HL-60/S4 (cell line): ENCODE data around the gene CEP68.

Experiments used
- in situ Hi-C: fragments of 300-500 bp; cut with MboI; formaldehyde crosslinking; loops from 2 replicates; pipeline ENCODE4 v1.14.3; 2022; ENCODE audit warnings: low sequenced_read_pairs

CEP68 gene

DNA sequence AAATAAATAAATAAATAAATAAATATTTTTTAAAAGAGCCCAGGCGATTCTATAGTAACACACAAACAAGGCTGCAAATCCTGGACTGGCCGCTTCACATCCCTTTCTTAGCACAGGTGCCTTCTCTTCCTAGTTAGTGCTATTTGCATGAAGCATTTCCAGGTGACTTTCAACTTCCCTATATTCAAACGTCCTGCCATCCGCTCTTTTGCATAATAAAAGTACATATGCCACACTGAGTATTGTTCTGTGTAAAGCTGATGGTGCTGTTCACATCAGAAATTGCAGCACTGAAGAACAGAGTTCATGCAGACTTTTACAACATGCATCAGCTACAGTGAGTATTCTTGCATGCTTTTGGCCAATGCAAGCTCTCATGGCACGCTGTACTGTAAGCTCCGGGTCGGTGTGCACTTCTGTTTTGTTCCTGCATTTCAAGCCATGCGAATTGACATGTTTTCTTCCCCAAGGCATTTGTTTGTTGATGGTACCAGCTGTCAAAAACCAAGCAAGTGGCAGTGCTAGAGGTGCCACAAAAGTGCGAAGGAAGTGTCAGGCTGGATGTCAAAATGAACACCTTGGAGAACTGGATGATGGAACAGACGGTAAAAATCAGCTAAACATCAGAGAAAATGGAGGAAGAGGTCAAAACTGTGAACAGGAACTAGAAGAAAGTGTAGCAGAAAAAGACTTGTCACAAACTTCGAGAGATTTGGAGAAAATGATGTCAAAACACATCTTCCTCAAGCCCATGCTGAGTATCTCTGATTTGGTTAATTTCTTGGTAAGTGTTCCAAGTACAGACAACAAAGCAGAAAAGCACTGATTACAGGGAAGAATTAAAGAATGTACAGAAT is 25.5 kb upstream of the CEP68 start:
- in situ Hi-C loops, result loop anchor here (25.0 kb wide), 2 partner anchors 443 to 693 kb away; no protein-coding TSS in a partner anchor

DNA sequence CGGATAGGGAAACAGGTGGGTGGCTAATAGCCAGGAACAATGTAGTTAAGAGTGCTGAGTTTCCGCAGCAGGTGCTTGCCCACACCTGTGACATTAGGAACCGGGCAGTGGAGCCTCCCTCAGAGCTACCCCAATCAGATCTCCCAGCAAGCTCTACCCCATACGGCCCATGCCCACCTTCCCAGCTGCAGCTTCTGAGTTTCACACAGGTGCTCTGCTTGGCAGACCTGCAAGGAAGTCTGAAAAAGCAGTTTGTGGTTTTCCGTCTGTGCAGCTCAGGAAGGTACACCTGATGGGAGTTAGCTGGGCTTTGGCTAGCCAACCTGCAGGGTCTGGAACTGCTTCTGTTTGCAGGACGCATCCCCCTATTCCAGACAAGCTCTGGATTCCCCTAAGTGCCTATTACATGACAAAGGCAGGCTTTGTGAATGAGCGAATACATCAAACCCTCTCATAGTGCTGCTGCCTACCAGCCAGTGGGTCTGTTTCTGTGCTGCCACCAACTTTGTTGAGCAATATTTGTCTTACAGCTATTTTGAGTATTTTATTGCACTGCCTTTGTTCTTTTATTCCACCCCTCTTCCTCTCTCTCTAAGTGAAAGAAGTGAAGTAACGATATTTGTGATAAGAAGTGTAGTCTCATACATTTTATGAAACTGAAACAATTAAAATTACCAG is 24.7 kb upstream of the CEP68 start:
- in situ Hi-C loops, result loop anchor here (25.0 kb wide), 2 partner anchors 444 to 694 kb away; no protein-coding TSS in a partner anchor

DNA sequence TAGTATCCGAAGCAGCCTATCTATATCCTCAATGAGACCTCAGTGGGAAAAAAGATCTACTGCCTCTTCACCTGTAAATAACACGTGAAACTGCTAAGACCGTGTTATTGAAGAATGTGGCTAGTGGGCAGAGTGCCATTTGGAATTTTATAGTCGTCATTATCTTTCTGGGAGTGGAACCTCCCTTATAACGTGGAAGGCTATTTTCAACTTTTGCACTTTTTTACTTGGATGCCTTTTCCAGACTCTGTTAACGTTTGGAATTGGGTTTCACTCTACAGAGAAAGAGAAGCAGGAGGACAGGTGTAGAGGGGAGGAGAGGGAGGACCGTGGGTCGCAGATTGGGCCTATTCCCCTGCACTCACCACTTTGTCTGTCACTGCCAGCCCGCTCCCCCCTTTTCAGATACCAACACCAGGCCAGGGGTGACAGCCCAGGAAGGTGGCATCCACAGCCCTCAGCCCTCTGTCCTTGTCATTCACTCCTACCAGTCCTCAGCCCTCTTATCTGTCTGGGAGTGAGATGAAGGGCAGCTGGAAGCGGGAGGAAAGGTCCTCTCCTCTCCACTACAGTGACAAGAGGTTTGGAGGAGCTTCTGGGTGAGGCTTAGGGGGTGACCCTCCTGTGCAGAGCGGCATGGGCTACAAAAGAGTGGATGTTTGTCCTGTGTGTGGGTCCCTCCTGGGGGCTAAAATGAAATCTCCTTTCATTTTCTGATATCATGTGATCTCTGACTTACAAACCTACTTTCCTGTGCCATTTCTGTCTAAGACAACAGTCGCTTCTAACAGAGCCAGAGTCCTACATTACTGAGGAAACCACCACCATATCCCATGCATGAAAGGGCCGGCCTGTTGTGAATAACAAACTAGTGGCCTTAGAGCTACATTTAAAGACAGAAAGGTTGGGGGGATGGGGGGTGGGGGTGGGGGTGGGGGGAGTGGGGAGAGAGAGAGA is 23.9 kb upstream of the CEP68 start:
- in situ Hi-C loops, result loop anchor here (25.0 kb wide), 2 partner anchors 445 to 695 kb away; no protein-coding TSS in a partner anchor

DNA sequence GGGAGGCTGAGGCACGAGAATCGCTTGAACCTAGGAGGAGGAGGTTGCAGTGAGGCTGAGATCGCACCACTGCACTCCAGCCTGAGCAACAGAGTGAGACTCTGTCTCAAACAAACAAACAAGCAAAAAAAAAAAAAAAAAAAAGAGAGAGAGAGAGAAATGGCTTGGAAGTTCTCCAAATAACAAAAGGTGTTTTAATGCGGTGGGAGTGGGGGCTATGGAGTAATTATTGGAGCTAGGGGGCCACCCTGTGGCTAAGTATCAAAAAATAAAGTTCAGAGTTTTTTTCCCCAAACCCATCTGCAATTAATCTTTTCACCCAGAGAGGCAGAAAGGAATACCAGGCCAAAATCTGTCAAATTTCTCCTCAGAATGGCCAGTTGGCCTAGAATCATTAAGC is 23.0 kb upstream of the CEP68 start:
- in situ Hi-C loops, result loop anchor here (25.0 kb wide), 2 partner anchors 446 to 696 kb away; no protein-coding TSS in a partner anchor

DNA sequence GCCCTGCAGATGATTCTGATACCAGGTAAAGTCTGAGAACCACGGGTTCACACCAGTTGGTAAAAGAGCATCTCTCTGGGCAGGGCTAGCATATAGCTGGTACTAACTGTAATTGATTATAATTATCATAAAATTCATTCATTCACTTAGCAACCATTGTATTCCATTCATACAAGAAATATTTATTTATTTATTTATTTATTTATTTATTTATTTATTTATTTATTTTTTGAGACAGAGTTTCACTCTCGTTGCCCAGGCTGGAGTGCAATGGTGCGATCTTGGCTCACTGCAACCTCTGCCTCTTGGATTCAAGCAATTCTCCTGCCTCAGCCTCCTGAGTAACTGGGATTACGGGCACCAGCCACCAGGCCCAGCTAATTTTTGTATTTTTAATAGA is 22.5 kb upstream of the CEP68 start:
- in situ Hi-C loops, result loop anchor here (25.0 kb wide), 2 partner anchors 446 to 696 kb away; no protein-coding TSS in a partner anchor

DNA sequence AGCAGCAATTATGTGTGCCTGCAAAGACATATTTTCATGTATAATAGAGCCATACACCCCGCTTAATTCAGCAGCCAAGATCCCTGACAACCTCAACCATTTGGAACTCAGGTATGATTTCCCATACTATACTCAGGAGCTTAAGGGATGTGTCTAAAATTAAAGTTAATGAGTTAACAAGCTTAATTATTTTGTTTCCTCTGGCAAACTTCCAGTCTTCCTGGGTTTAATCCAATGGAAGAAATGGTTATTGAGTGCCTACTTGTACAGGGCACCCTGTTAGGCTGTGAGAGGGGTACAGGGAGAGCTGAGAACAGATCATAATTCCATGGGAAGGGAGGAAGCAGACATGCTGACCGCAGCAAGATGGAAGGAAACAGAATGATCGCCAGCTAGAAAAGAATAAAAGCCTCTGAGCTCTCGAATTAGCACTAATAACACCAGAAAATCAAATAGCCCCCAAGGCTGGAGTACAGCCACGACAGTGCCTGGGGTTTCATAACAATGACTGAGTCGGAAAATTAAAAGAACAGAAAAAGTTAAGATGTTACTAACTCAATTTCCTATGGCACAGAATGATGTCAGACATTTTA is 20.8 kb upstream of the CEP68 start:
- in situ Hi-C loops, result loop anchor here (25.0 kb wide), 2 partner anchors 448 to 698 kb away; no protein-coding TSS in a partner anchor

DNA sequence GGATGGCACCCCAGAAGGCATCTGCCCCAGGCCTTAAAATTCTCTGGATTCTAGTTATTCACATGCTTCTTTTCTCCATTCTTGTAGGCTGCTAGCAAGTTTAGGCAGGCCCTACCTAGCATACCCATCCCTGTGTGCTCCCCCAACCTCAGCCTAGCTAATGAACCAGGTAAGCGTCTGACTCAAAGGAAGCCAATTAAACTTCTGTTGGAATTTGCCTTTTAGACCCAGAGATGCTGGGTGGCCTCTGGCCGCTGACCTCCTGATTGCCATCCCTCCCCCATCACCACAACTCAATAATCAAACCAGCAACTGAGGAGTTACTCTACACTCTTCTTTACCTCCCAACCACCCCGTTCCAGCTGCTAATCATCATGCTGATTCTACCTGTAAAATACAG is 19.0 kb upstream of the CEP68 start:
- in situ Hi-C loops, result loop anchor here (25.0 kb wide), 2 partner anchors 450 to 700 kb away; no protein-coding TSS in a partner anchor

DNA sequence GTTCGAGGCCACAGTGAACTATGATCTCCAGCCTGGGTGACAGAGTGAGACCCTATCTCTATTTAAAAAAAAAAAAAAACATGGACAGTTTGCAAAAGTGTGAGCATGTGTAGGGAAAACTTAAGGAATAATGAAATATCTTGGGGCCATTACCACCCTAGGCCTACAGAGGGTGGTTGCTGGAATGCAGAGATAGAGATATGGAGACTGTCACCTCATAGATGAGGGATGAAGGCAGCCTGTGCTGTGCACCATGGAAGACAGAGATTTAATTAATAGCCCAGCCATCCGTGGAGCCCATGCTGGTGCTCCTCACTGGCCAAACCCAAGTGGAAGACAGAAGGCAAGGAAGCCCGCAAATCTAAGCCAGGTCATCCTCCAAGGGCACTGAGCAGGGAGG is 16.6 kb upstream of the CEP68 start:
- in situ Hi-C loops, result loop anchor here (5.0 to 25.0 kb wide), 3 partner anchors 122 to 702 kb away; no protein-coding TSS in a partner anchor

DNA sequence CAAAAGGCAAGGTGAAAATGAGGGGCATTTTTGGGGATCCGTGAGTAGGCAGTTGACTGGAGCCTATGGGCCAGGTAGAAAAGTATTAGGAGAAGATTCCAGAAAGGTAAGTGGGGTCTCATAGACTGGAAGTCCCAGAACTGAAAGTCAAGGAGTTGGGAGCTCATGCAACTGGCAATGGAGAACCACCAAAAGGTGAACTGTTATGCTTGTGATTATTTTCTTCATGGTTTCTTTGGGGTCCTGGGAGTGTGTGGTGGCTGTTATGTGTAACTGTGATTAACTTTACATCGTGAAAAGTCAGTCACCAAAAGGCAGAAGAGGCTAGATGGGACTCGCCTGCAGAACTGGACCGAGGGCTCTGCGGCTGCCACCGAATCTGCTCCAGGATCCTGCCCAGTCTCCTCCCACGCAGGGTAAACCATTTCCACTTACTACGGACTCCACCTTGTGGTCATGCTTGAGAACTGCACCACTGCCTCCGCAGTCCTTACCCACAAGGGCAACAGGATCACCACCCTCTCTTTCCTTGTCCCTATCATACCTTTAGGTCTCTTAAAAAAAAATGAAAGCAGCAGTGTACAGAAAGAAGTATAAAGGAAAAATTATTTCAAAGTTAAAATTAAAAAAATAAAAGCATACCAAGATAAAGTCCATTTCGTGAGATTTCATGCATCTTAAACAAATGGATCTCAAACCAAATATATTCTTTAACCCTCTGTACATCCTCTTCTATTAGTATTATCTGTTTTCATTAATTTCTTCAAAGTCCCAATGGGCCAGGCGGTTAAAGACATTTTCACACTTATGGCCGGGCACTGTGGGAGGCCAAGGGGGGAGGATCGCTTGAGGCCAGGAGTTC is 15.6 kb upstream of the CEP68 start:
- in situ Hi-C loops, result loop anchor here (5.0 to 25.0 kb wide), 3 partner anchors 123 to 703 kb away; no protein-coding TSS in a partner anchor

DNA sequence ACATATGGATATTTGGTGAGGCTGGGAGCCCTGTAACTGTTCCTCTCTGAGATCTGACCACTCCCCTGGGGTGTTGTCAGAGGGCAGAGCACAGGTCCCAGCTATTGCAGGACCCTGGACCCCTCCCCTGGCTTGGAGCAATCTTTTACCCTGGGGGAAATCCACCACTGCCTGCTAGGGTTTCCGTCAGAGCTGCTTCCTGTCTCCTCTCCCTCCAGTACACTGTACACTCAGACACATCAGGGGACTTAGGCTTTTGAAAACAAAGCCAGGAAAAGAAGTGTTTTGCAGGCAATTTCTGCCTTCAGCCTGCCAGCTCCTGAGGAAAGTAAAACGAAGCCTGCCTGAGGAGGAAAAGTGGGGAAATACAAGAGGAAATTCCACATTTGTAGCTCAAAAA is 13.2 kb upstream of the CEP68 start:
- in situ Hi-C loops, result loop anchor here (5.0 to 25.0 kb wide), 3 partner anchors 126 to 706 kb away; no protein-coding TSS in a partner anchor

DNA sequence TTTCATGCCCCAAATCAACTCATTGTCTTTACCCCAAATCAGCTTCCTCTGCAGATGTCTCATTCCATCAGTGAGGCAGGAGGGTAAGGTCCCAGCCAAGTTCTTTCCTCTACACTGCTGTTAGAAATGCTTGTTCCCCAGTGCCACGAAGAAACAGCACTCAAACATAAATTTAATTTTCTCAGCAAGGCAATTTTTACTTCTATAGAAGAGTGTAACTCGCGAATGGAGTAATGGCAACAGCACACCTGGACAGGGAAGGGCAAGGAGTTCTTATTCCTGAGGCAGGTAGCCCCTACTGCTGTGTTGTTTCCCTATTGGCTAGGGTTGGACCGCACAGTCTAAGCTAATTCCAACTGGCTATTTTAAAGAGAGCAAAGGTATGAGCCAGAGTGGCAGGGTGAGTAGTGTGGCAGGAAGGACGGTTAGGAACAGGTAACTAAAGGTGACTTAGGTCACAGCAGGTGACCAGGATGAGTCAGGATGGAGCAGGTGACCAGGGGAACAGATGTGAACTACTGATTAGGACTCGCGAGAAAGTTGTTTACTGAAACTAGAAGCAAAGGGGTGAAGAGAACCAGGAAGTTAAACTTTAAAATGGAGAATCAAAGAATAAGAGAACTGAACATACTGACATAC is 12.0 kb upstream of the CEP68 start:
- in situ Hi-C loops, result loop anchor here (5.0 to 25.0 kb wide), 3 partner anchors 127 to 707 kb away; no protein-coding TSS in a partner anchor

DNA sequence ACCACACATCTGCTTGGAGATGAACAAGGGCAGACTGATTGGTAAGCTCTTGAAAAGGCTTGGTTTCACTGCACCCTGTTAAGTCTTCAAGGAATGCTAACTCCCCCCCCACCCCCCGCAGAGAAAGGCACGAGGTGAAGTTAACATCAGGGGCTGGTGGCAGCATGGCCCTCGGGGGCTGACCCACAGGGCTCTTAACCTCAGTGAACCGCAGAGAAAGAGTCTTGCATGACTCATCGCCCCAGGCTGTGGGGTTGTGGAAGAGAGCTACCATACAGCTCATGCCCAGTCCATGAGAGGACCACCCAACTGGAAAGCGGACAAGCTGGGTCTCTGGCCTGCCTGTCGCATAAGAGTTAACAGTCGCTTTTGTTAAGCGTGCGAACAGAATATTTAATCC is 10.6 kb upstream of the CEP68 start:
- in situ Hi-C loops, result loop anchor here (25.0 kb wide), 2 partner anchors 458 to 708 kb away; no protein-coding TSS in a partner anchor

DNA sequence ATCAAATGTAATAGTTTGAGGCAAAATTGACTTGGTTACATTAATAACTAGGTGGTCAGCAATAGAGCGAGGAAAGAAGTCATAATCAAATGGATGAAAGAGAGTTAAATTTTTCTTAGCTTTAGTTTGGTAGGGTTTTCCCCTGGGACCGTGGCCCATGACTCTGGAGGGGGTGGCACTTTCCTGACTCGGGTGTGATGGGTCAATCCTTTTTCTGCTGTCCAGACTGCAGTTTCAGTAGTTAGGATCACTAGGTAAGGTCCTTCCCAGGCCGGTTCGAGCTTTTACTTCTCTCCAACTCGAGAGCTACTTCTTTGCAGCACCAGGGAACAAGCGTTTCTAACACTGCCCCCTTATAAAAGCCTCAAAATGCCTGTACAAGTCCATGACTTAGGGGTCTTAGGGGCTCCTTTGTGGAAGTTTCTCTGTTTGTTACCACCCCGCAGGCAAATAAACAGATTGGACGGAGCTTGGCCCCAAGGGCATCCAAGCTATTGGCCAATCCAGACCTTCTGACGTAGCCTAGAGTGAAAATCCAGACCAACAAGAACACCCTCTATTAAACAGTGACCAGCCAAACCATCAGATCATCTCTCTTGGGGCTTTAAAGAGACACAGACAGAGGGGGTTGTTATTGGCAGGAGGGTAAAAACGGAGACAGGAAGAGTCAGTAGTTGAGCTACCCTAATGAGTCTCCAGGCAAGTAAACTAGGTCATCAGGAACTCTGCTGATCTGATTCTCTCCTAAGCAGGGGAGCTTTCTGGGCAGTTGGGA is 9.4 kb upstream of the CEP68 start:
- in situ Hi-C loops, result loop anchor here (25.0 kb wide), 2 partner anchors 460 to 710 kb away; no protein-coding TSS in a partner anchor

DNA sequence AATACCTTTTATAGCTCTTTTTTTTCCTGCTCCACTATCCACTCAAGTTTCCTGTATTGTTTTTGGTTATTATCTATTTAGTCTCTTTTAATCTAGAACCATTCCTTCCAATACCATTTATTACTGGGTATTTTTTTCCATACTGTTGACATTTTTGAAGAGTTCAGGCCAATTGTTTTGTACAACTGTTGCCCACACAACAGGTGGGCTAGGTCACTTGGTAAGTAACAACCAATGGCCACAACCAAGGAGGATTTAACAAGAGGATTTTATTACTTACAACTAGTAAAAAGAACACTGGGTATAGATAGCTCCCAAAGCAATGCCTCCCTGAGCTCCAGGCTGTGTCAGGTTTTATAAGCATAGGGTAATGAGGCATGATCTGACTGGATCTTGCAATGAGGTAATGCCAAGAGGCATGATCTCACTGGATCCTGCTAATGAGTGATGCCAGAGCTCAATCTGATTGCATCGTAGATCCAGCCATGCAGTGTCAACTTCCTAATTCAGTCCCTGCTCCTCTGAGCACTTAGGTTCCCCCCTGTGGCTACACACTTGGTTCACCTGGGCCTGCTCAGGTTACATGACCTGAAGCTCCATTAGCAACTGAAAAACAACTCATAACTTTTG is 7.1 kb upstream of the CEP68 start:
- in situ Hi-C loops, result loop anchor here (25.0 kb wide), 2 partner anchors 462 to 712 kb away; no protein-coding TSS in a partner anchor

DNA sequence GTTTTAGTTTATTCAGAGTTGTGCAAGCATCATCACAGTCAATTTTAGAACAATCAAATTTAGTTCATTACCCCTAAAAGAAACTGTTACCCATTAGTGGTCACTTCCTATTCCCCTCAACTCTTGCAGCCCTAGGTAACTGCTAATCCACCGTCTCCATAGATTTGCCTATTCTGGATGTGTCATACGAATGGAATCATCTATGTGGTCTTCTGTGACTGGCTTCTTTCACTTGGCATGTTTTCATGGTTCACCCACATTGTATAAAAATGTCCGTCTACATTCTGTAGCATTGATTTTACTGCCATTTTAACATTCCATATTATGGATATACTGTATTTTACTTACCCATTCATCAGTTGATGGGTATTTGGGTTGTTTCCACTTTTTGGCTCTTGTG is 5.3 kb upstream of the CEP68 start:
- in situ Hi-C loops, result no loop called here

DNA sequence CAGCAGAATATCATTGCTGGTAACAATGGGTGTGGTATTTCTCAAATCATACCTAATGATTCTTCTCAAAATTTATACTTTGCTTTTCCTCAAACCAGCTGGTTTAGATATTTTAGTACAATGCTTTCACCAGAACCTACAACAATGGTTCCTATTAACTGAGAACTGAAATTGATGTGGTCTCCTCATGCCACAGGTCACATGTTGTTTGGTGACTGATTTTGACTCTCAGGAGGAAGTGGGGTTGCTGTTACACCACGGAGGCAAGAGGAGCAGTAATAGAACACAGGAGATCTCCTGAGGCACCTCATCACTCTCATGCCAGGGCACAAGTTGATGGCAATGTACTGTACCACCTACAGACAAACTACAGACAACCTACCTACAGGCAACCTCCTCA is 3.0 kb upstream of the CEP68 start:
- in situ Hi-C loops, result no loop called here
